ENCODE measurements around the gene TGM2. TPM values are rescaled to one million over a fixed set of nuclear protein-coding genes. Genes with fewer than 3 reads are reported as not detected.
A peak's percentile ranks its signal among the peaks of the same experiment; 100 is the strongest.

The TGM2 gene
- polyA plus RNA-seq (ENCODE audit: insufficient read depth in 1 of 5, insufficient read length in 5 of 5, low replicate concordance in 1 of 5), result 100 to 1,000 TPM in 3 of 5 donors, 10 to 100 TPM in 2; 72.5 to 128 (median 110) TPM
- long read RNA-seq, donor 1, full-length matches to known transcripts, result 18 of 29 reads
- long read RNA-seq, donor 1, partial matches to known transcripts, result 11 of 29 reads
- long read RNA-seq, donor 1, other reads (novel, unspliced or antisense), result 0 of 29 reads
- long read RNA-seq, donor 2, full-length matches to known transcripts, result 4 of 4 reads
- long read RNA-seq, donor 2, partial matches to known transcripts, result 0 of 4 reads
- long read RNA-seq, donor 2, other reads (novel, unspliced or antisense), result 0 of 4 reads
- long read RNA-seq, donor 3, full-length matches to known transcripts, result 7 of 15 reads
- long read RNA-seq, donor 3, partial matches to known transcripts, result 8 of 15 reads
- long read RNA-seq, donor 3, other reads (novel, unspliced or antisense), result 0 of 15 reads
- long read RNA-seq, donor 4, full-length matches to known transcripts, result 11 of 27 reads
- long read RNA-seq, donor 4, partial matches to known transcripts, result 16 of 27 reads
- long read RNA-seq, donor 4, other reads (novel, unspliced or antisense), result 0 of 27 reads
- long read RNA-seq, donor 5, full-length matches to known transcripts, result 17 of 51 reads
- long read RNA-seq, donor 5, partial matches to known transcripts, result 34 of 51 reads
- long read RNA-seq, donor 5, other reads (novel, unspliced or antisense), result 0 of 51 reads
- long read RNA-seq, donor 6, full-length matches to known transcripts, result 27 of 74 reads
- long read RNA-seq, donor 6, partial matches to known transcripts, result 39 of 74 reads
- long read RNA-seq, donor 6, other reads (novel, unspliced or antisense), result 8 of 74 reads
- long read RNA-seq, donor 7, full-length matches to known transcripts, result 17 of 68 reads
- long read RNA-seq, donor 7, partial matches to known transcripts, result 51 of 68 reads
- long read RNA-seq, donor 7, other reads (novel, unspliced or antisense), result 0 of 68 reads
- long read RNA-seq, donor 8, full-length matches to known transcripts, result 12 of 23 reads
- long read RNA-seq, donor 8, partial matches to known transcripts, result 11 of 23 reads
- long read RNA-seq, donor 8, other reads (novel, unspliced or antisense), result 0 of 23 reads

DNA sequence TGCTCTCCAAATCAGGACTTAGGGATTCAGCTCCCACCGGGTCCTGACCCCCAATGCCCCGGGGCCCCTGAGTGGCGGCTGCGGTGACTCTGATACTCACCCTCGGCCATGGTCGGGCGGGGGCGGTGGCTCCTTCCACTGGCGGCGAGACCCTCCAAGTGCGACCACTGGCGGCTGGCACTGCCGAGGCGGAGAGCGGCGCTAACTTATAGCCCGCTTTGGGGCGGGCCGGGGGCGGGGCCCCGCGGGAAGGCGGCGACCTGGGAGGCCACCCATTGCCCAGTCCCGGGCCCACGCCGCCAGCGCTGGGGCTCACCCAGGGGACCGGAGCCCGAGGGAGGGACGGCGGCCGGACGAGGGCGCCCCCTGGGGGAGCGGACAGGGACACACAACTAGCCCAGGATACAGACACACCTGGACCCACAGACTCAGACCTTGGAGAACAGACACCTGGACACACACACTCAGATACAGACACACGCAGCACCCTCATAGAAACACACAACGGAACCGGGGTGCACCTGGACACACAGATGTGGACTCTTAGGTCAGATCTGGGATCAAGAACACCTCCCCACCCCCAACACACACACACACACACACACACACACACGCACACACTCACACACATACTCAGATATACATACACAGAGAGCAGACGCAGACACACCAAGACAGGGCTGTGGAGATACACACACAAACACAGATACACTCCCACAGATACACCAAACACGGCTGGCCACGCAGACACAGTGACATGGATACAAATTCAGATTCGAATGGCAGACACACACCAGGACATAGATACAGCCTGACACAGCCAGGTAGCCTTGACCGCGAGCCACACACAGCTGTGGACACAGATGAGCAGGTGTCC is at the start of gene TGM2:
TGM2 (minus strand) TSS at position 182 of the 877 bp plus-strand sequence; CDS start at position 110, 72 bp downstream.
- DNase-seq, result peak; percentile 70 to 71

DNA sequence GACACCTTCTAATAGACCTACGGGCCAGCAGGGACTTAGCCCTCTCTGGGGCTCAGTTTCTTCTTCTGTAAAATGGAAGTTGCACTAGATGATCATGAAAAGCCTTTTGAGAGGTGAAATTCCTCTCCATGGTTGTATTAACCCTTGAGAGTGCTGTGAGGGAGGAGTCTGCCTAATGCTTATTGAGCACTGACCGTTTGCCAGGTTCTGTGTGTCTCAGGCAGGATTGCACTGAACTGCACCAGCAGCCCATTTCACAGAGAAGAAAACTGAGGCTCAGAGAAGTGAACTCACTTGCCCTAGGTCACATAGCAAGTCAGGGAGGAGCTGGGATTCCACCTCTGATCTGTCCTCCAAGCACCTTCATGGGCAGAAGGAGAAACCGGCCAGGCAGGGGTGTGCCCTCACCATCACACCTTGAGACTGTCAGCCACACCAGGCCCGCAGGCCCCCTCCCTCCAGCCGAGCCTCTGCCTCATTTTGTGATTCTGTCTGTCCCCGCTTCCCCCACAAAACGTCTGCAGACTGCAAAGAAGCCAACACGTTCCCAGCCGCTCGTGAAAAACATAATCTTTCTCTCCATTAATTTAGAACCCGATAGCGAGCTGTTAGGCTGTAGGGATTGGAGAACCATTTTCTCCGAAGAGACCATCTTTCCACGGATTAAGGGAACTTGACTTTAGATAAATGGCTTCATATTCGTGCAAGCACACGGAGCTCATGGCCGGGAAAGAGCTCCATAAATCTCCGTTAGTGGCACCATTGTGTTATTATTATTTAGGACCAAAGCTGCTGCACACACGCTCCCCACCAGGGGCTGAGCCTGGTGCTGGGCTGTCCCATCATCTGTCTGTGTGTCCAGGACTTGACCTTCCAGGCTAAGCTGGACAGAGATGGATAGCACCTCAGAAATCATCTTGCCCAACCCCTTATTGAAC is 49.5 kb upstream of the TGM2 start:
- DNase-seq, result no peak

- DNase-seq, result no peak
These were observed 48.5 kb upstream of the TGM2 start for GRCh38 chr20:38213607-38213940.

GRCh38 chr20:38212806-38213606 is 47.9 kb upstream of the TGM2 start:
- DNase-seq, result no peak

DNA sequence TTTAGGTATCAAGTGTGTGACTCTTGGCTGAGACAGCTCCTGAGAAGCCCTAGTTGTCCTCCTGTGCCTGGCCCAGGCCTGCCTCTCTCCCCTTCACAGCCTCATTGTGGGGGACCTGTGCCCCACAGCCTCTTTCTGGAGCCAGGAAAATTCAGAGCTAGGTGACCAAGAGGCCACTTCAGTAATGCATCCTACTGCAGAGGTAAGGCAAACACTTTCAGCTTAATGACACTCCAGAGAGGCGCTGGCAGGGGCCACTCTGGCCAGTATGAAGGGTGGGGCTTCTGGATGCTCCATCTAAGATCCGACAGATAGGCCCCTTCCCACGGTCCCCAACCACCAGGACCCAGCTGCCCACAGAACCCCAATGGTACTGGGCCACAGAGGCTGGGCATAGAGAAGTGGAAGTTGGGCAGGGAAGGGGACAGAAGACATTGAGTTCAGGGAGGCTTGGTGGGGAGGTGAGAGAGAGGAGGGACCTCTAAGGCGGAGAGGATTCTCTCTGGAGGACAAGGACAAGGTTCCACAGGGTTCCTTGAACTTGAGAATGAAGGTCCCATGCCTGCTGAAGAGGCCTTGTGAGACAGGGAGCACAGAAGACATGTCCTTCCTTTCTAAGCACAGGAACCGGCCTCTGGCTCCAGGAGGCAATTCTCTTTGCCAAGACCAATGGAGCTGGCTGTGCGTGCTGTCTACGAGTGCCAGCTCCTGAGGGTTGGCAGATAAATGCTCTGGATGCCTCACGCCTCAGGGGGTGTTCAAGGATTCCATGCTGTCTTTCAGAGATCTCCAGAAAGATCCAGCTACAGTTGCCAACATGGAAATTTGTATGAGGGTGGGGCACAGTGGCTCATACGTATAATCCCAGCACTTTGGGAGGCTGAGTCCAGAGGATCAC is 46.4 kb upstream of the TGM2 start:
- no peak for DNase-seq

GRCh38 chr20:38210741-38211140 is 45.7 kb upstream of the TGM2 start:
- DNase-seq, result no peak

DNA sequence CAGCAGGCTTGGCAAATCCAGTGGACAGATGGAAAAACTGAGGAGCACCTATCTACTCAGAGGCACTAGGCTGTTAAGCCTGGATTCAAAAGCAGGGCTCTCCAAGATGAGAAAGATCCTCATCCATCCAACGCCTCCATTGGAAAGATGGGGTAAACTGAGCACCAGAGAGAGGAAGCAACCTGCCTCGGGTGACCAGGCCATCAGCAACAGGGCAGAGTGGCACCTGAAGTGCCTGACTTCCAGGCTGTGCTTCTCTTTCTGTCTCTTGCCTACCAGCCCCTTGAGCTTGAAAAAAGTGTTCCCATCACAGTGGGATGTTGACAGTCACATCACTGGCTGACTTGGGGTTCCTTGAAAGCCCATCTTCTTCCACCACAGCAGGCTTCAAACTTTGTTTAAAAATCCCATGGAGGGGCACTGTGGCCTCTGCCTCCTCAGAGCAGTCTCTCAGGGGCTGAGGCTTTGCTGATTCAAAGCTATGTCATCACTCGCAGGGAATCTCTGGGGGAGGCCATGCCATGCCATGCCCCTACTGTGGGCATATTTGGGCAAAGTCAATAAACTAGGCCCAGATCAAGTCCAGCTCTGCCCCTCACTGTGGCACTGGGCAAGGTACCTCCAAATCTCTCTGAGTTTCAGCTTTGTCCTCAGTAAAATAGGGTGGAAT is 44.8 kb upstream of the TGM2 start:
- no peak for DNase-seq

- DNase-seq, result no peak
These were observed 44.1 kb upstream of the TGM2 start for GRCh38 chr20:38209054-38209675.

DNA sequence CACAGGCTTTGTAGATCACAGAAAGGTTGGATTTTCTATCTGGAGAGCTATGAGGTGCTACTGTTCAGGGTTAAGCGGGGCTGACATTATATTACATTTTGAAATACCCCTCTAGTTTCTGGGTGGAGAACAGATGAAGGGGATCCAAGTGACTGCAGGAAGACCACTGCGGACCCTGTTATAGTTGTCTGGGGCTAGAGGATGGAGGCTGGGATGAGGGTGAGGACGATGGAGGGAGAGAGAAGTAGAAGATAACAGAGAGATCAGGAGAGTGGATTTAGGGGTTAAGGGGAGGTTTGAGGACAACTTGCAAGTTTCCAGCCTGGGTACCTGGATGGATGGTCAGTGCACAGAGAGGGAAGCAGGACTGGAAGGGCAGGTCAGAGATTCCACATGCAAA is 43.5 kb upstream of the TGM2 start:
- no peak for DNase-seq

DNA sequence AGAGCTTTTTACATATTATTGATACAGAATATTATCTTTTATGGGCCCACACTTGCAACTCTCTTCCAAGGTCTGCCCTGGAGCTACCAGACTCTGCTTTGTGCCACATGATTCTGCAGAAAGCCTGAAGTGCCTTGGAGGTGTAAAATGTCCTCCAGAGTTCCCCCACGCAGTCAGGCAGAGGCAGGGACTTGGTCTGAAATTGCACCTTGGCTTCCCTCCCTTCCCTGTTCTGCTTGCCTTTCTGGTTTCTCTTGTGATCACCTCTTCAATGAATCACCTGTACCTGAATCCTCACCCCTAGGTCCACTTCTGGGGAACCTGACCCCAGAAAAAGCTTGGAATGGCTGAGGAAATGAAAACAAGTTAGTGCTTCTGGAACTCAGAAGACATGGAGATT is 43.0 kb upstream of the TGM2 start:
- no peak for DNase-seq

- DNase-seq, result no peak
These were observed 42.6 kb upstream of the TGM2 start for GRCh38 chr20:38207621-38208020.

- peak in 1 of 2 donors; percentile 42 for DNase-seq
These were observed 39.9 kb upstream of the TGM2 start for GRCh38 chr20:38205001-38205400.

- DNase-seq, result no peak
These were observed 38.9 kb upstream of the TGM2 start for GRCh38 chr20:38203981-38204357.

DNA sequence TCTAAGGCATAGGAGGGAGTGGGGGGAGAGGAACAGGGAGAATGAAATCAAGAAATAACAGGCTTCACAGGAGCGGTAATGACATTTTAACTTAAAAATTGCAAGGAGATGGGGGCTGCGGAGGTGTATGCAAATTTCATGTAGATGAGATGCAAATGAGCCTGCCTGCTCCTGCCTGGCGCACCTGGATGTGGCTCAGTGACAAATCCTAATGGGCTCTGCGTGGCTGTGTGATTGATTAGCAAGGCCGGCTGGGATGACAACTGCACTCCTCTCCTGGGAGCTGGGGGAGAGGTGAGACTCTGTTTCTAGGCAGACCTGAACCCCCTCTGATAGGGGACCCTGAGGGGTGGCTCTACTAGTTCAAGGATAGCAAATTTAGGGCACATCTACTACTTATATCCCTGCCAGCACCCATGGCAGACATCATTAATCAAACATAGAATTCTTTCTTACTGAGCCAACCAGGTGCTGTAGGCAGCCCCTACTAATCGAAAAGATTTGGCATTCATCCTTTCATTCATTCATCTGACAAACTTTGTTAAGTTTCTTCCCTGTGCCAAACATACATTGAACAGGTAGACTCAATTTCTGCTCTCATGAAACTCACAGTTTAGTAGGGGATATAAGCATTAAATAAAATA is 38.4 kb upstream of the TGM2 start:
- DNase-seq, result no peak

DNA sequence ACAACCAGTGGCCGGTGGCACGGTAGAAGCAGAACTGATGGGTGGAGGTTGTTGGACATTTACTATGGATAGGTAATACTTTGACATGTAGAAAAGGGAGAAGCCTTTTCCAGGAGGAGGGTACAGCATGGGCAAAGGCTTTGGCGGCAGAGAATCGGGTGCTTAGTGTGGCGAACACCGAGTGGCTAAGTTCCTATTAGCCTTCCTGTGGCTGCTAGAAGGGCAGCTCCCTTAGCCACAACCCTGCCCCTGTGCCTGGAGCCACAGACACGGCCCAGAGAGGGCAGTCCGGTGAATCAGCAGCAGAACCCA is 37.9 kb upstream of the TGM2 start:
- DNase-seq, result no peak

DNA sequence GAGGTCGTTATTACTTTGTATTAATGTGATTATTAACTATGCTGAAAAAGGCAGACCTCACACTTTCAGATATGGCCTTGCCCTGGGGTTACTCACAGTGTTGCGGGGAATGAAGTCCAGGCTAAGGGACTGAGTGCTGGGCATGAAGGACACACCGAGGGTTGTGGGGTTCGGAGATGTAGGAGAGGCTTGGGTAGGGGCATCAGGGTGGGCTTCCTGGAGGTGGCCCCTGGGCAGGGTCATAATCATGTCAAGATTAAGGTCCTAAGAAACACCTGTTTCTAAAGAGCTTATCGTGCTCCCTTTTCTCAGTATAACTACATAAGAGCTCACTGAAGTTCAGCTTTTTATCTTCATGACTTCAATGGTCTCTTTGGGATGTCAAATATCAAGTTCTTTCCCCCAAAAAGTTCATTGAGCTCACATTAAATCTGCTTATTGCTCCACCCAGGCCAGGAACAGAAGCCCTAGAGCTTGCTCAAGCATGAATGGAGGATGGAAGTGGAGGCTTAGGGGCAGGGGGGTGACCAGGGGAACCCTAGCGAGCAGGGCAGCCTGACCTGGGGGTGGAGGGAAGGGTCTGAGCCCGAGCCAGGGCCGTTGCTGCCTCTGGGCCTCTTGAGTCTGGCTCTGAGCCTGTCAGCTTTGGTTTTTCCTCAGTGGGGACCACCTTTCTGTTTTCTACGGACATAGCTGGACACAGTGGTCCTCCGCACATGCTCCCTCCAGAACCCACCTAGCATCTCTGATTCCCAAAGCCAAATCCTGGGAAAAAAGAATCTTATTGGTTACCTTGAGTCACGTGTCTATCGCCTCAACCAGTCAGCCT is 37.3 kb upstream of the TGM2 start:
- DNase-seq, result no peak

Data from right lung (tissue), 10 donors.